Naive thymus-derived CD8-positive, alpha-beta T cell (primary cell): ENCODE measurements around the gene C4orf33. TPM values are rescaled to one million over a fixed set of nuclear protein-coding genes. Genes with fewer than 3 reads are reported as not detected.
"Not testable (repeated sequence)": the region's sequence is repeated elsewhere in the genome, so short reads cannot be mapped to it uniquely, and the experiment has no call there.

Experiments used
- ATAC-seq, 2 donors: fragments of 150-1000 bp; cut with Tn5 transposase in 1 of 2; sonication (Bioruptor Pico), chemical (Tn5 transposase) in 1 of 2; 1 replicate in 1 of 2; 2 replicates in 1 of 2; pipeline ENCODE4 v1.10.0; 2021; ENCODE audit warnings: mild to moderate bottlenecking in 2 of 2, moderate library complexity in 2 of 2
- POLR2A ChIA-PET: fragments of 350-600 bp; sonication (Branson Sonifier 250); formaldehyde crosslinking; loops from one replicate; lab custom pipeline; 2021; ENCODE audit warnings: antibody characterized with exemption; lab: Charles Lee
- DNase-seq, 10 donors: peaks; one replicate each; pipeline versions ENCODE4 v3.0.0 to v3.0.0-alpha.2; 2020 to 2022
- H3K27ac Mint-ChIP-seq, 10 donors: one replicate each; pipeline ENCODE4 v1.8.0; 2020 to 2022; ENCODE audit warnings: mild to moderate bottlenecking in 10 of 10, mixed read lengths in 10 of 10, moderate library complexity in 4 of 10, inconsistent platforms in 1 of 10
- H3K27me3 Mint-ChIP-seq, 5 donors: one replicate each; pipeline ENCODE4 v1.8.0; 2021 to 2022; ENCODE audit warnings: mixed read lengths in 5 of 5
- H3K36me3 Mint-ChIP-seq, 3 donors: one replicate each; pipeline ENCODE4 v1.8.0; 2020 to 2022; ENCODE audit warnings: mixed read lengths in 3 of 3, mild to moderate bottlenecking in 2 of 3, inconsistent platforms in 1 of 3
- H3K4me1 Mint-ChIP-seq, 4 donors: one replicate each; pipeline ENCODE4 v1.8.0; 2021 to 2022; ENCODE audit warnings: mixed read lengths in 4 of 4
- H3K4me3 Mint-ChIP-seq, 10 donors: one replicate each; pipeline ENCODE4 v1.8.0; 2020 to 2022; ENCODE audit warnings: mild to moderate bottlenecking in 10 of 10, mixed read lengths in 10 of 10, moderate library complexity in 6 of 10, inconsistent platforms in 1 of 10
- H3K9me3 Mint-ChIP-seq, 9 donors: one replicate each; pipeline ENCODE4 v1.8.0; 2020 to 2022; ENCODE audit warnings: mixed read lengths in 9 of 9, mild to moderate bottlenecking in 3 of 9, inconsistent platforms in 1 of 9, moderate library complexity in 1 of 9
- polyA plus RNA-seq, 3 donors: library from polyadenylated mRNA; unstranded; fragments of 300-500 nt; fragmentation: Illumina TruSeq; gene quantifications; one replicate each; pipeline ENCODE4 v1.2.3, GENCODE V29; 2021
- total RNA-seq, 8 experiments: library from RNA in 2 of 8; stranded (reverse) in 2 of 8; gene quantifications; one replicate each; pipeline ENCODE4 v1.2.3 and lab custom pipeline; 2021 to 2026

Gene C4orf33, protein sequence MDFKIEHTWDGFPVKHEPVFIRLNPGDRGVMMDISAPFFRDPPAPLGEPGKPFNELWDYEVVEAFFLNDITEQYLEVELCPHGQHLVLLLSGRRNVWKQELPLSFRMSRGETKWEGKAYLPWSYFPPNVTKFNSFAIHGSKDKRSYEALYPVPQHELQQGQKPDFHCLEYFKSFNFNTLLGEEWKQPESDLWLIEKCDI
- total RNA-seq, result 1 to 10 TPM; 4.9 to 6.9 TPM
- 10 to 100 TPM in 1 of 3 donors, 1 to 10 TPM in 2; 7.5 to 11.8 (median 9.3) TPM for polyA plus RNA-seq
- total RNA-seq (lab: John Stamatoyannopoulos, UW), result 2.9 to 18.2 (median 10.1) reads per million in 6 experiments

DNA sequence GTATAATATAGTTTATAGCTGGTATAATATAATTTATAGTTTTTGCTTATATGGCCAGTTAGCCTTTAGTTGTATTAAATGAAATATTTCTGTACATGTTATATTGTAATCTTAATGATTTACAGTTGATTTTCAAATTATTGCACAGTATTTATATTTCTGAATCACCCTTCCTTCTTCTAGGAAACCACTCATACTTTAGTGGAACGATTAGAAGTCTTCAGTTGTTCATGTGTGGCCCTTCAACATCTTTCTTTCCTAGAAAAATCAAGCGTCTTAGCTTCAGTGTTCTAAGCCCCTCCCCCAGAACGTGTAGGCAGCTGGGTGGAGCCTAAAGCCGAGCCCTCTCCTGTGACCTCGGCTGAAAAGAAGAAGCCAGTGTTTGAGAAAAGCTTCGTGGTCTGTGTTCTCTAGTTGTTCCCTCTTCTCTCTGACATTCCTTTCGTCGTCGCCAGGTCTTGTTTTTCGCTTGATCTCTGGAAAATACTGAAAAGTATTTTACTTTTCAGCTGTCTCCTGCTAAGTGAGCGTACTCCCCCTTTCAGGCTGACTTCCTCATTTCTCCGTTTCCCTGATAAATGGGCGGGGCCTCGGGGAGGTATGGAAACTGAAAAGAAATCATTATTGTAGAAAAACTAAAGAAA lies at the start of gene C4orf33:
Gene C4orf33 (plus strand): TSS at position 342 of the 644 bp plus-strand sequence. CDS start 6,459 bp downstream, outside the sequence.
- peak within 1 kb of the TSS in 9 of 10 donors; percentile 66 to 96 (median 92) for H3K4me3 Mint-ChIP-seq
- peaks cover 8 to 46% (median 26%) of the 10 kb centered on the region in 4 donors for H3K4me1 Mint-ChIP-seq
- ATAC-seq, result peak; percentile 35 to 45
- no peaks in the 10 kb centered on the region for H3K36me3 Mint-ChIP-seq
- H3K27me3 Mint-ChIP-seq, result no peaks in the 10 kb centered on the region
- H3K27ac Mint-ChIP-seq, result peak within 1 kb of the TSS; percentile 56 to 99 (median 95)
- no peaks in the 10 kb centered on the region for H3K9me3 Mint-ChIP-seq
- POLR2A ChIA-PET, result interaction anchor here (0.7 to 1.3 kb wide), 2 partner anchors 8 to 284 kb away, joined by 3 to 5 read pairs; no protein-coding TSS in a partner anchor
- peak; percentile 49 to 86 (median 70) for DNase-seq

DNA sequence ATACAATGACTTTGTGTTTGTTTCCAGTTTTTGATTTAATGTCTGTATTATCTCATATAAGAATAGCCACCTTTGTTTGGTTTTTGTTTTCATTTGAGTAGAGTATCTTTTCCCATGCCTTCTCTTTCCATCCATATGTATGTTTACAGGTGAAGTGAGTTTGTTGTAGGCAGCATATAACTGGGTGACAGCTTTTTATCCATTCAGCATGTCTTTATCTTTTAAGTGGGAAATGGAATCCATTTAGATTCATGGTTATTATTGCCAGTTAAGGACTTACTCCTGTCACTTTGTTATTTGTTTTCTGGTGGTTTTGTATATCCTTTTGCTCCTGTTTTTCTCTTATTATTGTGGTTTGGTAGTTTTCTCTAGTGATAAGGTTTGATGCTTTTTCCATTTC lies 36.9 kb upstream of the C4orf33 start:
- Mint-ChIP-seq H3K4me1 (no peaks in the 10 kb centered on the region), H3K27ac (no peak overlapping the region), H3K9me3 (peaks cover 36 to 95% (median 60%) of the 10 kb centered on the region in 9 donors)

DNA sequence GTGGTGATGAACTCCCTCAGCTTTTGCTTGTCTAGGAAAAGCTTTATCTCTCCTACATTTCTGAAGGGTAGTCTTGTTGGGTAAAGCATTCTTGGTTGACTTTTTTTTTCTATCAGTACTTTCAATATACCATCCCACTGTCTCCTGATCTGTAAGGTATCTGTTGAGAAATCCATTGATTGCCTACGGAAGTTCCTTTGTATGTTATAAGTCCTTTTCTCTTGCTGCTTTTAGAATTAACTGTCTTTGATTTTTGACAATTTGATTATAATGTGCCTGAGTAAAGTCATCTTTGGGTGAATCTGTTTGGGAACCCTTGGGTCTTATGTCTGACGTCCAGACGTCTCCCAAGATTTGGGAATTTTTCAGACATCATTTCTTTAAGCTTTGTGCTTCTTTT lies 33.4 kb upstream of the C4orf33 start:
- DNase-seq (no peak), ATAC-seq (no peak)
- Mint-ChIP-seq H3K27ac (no peak overlapping the region), H3K4me1 (no peaks in the 10 kb centered on the region), H3K4me3 (no peak overlapping the region), H3K9me3 (peaks cover 22 to 88% (median 56%) of the 10 kb centered on the region in 9 donors), H3K27me3 (no peaks in the 10 kb centered on the region), H3K36me3 (peaks cover 31 to 64% (median 58%) of the 10 kb centered on the region in 3 donors)
- POLR2A ChIA-PET, result no interaction called here

More for the DNA sequence above, 36.9 kb upstream of the C4orf33 start:
- no peaks in the 10 kb centered on the region for H3K27me3 Mint-ChIP-seq
- DNase-seq (no peak), ATAC-seq (no peak)
- H3K4me3 Mint-ChIP-seq, result no peak overlapping the region
- peaks cover 26 to 66% (median 64%) of the 10 kb centered on the region in 3 donors for H3K36me3 Mint-ChIP-seq
- POLR2A ChIA-PET, result no interaction called here

DNA sequence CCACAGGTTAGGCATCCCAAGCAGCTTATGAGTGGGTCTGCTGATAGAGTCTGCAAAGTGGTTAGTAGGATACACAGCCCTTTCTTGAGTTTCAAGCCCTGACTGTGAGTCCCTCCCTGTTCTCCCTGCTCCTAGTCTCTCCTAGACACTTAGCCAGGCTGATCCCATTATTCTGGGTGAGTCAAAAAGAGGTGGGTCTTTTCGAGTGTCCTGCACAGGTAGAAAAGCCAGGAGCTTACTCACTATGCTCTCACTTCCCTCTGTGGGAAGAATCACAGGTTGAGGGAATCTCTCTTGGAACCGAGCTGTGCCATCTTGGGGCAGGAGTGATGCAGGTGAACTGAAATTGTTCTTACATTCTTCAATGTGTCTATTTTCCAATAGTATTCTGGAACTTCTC lies 32.3 kb upstream of the C4orf33 start:
- Mint-ChIP-seq H3K27ac (no peak overlapping the region), H3K36me3 (peaks cover 31 to 74% (median 61%) of the 10 kb centered on the region in 3 donors), H3K27me3 (no peaks in the 10 kb centered on the region), H3K4me1 (no peaks in the 10 kb centered on the region), H3K4me3 (no peak overlapping the region), H3K9me3 (peaks cover 15 to 87% (median 60%) of the 10 kb centered on the region in 9 donors)
- POLR2A ChIA-PET, result no interaction called here
- no peak for ATAC-seq
- no peak for DNase-seq

DNA sequence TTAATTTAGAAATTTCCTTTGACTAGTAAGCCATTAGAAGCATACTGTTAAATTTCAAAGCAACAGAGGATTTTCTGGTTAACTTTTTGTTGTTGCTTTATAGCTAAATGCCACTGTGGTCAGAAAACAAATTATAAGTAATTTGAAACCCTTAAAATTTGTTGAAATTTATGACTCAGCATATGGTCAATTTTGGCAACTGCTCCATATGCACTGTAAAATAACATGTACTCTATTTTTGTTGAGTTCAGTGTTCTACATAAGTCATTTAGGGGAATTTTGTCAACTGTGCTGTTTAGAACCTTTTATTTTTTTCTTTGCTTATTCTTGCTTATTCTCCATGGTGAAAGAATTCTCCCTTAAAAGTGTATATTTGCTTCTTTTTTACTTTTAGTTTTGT lies 31.2 kb upstream of the C4orf33 start:
- peaks cover 33 to 78% (median 56%) of the 10 kb centered on the region in 3 donors for H3K36me3 Mint-ChIP-seq
- no peak overlapping the region for H3K4me3 Mint-ChIP-seq
- DNase-seq, result no peak
- no peak overlapping the region for H3K27ac Mint-ChIP-seq
- no peaks in the 10 kb centered on the region for H3K27me3 Mint-ChIP-seq
- ATAC-seq, result no peak
- POLR2A ChIA-PET, result no interaction called here
- peaks cover 0 to 2% (median 0%) of the 10 kb centered on the region in 4 donors for H3K4me1 Mint-ChIP-seq
- H3K9me3 Mint-ChIP-seq, result peaks cover 11 to 87% (median 60%) of the 10 kb centered on the region in 9 donors

DNA sequence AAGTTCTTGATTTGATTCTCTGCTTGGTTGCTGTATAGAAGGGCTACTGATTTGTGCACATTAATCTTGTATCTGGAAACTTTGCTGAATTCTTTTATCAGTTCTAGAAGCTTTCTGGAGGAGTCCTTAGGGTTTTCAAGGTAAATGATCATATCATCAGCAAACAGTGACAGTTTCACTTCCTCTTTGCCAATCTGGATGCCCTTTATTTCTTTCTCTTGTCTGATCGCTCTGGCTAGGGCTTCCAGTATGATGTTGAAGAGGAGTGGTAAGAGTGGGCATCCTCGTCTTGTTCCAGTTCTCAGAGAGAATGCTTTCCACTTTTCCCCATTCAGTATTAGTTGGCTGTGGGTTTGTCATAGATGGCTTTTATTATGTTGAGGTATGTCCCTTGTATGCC lies 26.4 kb upstream of the C4orf33 start:
- Mint-ChIP-seq H3K9me3 (peaks cover 24 to 70% (median 50%) of the 10 kb centered on the region in 9 donors), H3K36me3 (peaks cover 29 to 66% (median 58%) of the 10 kb centered on the region in 3 donors)
- POLR2A ChIA-PET, DNase-seq, H3K27ac Mint-ChIP-seq, H3K4me3 Mint-ChIP-seq, H3K4me1 Mint-ChIP-seq, H3K27me3 Mint-ChIP-seq, ATAC-seq: not testable (repeated sequence)

DNA sequence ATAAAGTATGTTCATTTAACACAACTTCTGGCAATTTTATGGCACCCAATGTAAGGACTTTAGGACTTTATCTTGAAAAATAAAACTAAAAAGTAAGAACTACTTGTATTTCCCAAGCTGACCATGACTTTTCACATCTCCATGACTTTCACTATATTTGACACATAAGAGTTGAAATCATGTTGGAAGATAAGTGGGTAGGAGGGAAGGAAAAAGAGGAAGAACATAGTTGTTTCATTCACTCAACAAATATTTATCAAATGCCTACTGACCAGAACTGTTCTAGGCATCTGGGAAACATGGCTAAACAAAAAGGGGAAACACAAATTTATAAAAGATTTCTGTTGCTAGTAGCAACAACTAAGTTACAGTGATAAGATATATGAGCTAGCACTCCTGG lies 18.6 kb upstream of the C4orf33 start:
- no peak for ATAC-seq
- no peaks in the 10 kb centered on the region for H3K27me3 Mint-ChIP-seq
- no peak for DNase-seq
- no peak overlapping the region for H3K27ac Mint-ChIP-seq
- peaks cover 53 to 83% (median 80%) of the 10 kb centered on the region in 3 donors for H3K36me3 Mint-ChIP-seq
- POLR2A ChIA-PET, result no interaction called here
- peaks cover under 1 to 7% (median 4%) of the 10 kb centered on the region in 4 donors for H3K4me1 Mint-ChIP-seq
- no peak overlapping the region for H3K4me3 Mint-ChIP-seq
- peaks cover 8 to 32% (median 14%) of the 10 kb centered on the region in 9 donors for H3K9me3 Mint-ChIP-seq

DNA sequence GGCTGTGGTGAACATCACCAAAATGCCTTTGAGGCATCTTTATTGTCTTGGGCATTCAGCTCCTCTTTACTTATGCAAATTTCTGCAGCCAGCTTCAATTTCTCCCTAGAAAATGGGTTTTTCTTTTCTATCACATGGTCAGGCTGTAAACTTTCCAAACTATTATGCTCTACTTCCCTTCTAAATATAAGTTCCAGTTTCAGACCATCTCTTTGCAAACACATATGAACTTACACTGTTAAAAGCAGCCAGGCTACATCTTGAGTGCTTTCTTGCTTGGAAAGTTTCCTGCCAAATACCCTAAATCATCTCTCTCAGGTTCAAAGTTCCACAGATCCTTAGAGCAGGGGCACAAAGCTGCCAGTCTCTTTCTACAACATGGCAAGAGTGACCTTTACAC lies 15.8 kb upstream of the C4orf33 start:
- DNase-seq (no peak), ATAC-seq (no peak)
- Mint-ChIP-seq H3K27me3 (no peaks in the 10 kb centered on the region), H3K36me3 (peaks cover 36 to 73% (median 62%) of the 10 kb centered on the region in 3 donors), H3K9me3 (peaks cover 0 to 18% (median 8%) of the 10 kb centered on the region in 9 donors), H3K27ac (no peak overlapping the region), H3K4me1 (peaks cover 2 to 14% (median 11%) of the 10 kb centered on the region in 4 donors), H3K4me3 (no peak overlapping the region)
- POLR2A ChIA-PET, result no interaction called here

DNA sequence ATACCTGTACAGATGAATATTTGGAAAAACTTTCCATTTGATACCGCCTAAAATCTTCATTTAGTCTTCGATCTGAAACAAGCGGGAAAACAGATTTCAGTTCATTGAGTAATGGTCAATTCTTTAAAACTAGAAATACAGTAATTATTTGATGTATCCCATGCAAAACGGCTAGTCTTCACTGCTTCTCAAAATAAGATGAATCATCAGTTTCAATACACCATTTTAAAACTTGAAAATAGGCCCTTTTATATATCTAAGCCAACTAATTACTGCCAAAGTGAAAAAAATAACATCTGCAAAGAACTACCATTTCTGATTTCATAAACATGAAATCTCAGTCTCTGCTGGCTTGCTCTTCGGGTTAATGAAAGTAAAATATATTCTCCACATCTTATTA lies 13.7 kb upstream of the C4orf33 start:
- ATAC-seq (no peak), DNase-seq (no peak)
- H3K27me3 Mint-ChIP-seq, result no peaks in the 10 kb centered on the region
- H3K4me1 Mint-ChIP-seq, result peaks cover 7 to 24% (median 21%) of the 10 kb centered on the region in 4 donors
- no peak overlapping the region for H3K27ac Mint-ChIP-seq
- H3K36me3 Mint-ChIP-seq, result peaks cover 24 to 65% (median 49%) of the 10 kb centered on the region in 3 donors
- H3K4me3 Mint-ChIP-seq, result no peak overlapping the region
- POLR2A ChIA-PET, result interaction anchor here (0.7 kb wide), 1 partner anchor 9 kb away, joined by 3 read pairs; no protein-coding TSS in a partner anchor
- H3K9me3 Mint-ChIP-seq, result peaks cover 0 to 21% (median 10%) of the 10 kb centered on the region in 9 donors

DNA sequence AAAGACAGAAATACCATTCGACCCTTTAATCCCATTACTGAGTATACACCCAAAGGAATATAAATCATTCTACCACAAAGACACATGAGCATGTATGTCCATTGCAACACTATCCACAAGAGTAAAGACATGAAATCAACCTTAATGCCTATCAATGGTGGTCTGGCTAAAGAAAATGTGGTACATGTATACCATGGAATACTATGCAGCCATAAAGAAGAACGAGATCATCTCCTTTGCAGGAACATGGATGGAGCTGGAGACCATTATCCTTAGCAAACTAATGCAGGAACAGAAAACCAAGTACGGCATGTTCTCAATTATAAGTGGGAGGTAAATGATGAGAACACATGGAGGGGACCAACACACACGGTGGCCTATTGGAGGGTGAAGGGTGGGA lies 10.5 kb upstream of the C4orf33 start:
- DNase-seq (no peak), ATAC-seq (no peak)
- Mint-ChIP-seq H3K27ac (no peak overlapping the region), H3K4me3 (peak overlapping the region in 1 of 10 donors; percentile 12), H3K36me3 (peaks cover 11 to 37% (median 22%) of the 10 kb centered on the region in 3 donors), H3K9me3 (peaks cover 0 to 12% (median 6%) of the 10 kb centered on the region in 9 donors), H3K4me1 (peaks cover 16 to 40% (median 24%) of the 10 kb centered on the region in 4 donors), H3K27me3 (no peaks in the 10 kb centered on the region)
- POLR2A ChIA-PET, result no interaction called here

DNA sequence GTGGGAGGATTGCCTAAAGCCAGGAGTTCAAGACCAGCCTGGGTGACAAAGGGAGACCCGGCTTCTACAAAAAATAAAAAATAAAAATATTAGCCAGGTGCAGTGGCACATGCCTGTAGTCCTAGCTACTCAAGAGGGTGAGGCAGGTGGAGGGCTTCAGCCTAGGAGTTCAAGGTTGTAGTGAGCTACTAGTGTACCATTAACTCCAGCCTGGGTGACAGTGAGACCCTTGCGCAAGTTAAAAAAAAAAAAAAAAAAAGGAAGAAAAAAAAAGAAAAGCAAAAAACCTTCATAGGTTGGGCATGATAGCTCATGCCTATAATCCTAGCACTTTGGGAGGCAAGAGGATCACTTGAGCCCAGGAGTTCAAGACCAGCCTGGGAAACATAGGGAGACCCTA lies 8.4 kb upstream of the C4orf33 start:
- Mint-ChIP-seq H3K36me3 (peaks cover 0 to 19% (median 3%) of the 10 kb centered on the region in 3 donors), H3K9me3 (peaks cover 0 to 4% (median 0%) of the 10 kb centered on the region in 9 donors), H3K4me1 (peaks cover 16 to 38% (median 24%) of the 10 kb centered on the region in 4 donors), H3K4me3 (no peak overlapping the region), H3K27me3 (no peaks in the 10 kb centered on the region), H3K27ac (no peak overlapping the region)
- ATAC-seq, result no peak
- no peak for DNase-seq
- POLR2A ChIA-PET, result interaction anchor here (0.6 kb wide), 1 partner anchor 1120 kb away, joined by 4 read pairs; no protein-coding TSS in a partner anchor

DNA sequence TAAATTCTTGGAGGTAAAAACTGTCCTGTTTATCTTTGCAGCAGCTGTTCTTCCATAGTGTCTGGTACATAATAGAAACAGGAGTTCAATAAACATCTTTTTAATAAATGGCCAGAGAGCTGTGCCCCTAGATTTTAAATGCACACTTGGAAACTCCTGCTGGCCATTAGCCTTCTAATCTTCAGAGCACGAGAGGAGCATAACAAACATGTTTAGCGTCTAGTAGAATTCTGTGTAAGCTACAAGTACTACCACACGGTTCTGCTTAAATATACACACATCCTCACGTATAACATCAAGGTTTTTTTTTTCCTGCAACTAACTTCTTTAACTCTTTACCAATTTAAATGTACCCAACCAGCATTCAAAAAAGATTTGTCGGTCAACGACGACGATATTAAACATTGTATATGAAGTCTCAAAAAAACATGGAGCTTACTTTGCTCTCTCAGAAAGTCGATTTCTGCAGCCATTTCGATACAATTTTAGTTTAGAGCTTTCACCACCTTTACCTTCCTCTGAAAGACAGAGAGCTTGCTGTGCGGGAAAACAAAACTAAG lies 3.2 kb upstream of the C4orf33 start:
- no peak overlapping the region for H3K4me3 Mint-ChIP-seq
- no peak for ATAC-seq
- H3K9me3 Mint-ChIP-seq, result no peaks in the 10 kb centered on the region
- no peak for DNase-seq
- H3K27ac Mint-ChIP-seq, result no peak overlapping the region
- no peaks in the 10 kb centered on the region for H3K36me3 Mint-ChIP-seq
- POLR2A ChIA-PET, result interaction anchor here (0.8 kb wide), 1 partner anchor 1032 kb away, joined by 3 read pairs; the partner anchor contains the start of gene LARP1B
- H3K4me1 Mint-ChIP-seq, result peaks cover 19 to 54% (median 32%) of the 10 kb centered on the region in 4 donors
- H3K27me3 Mint-ChIP-seq, result no peaks in the 10 kb centered on the region
